OCI-LY1 (cell line): ENCODE measurements around the gene CANT1.

Experiments
- CTCF ChIP-seq: fragments of 200-600 bp; sonication (generic), shearing (Covaris generic); IDR thresholded peaks from 2 replicates; pipeline ENCODE4 v1.5.1; 2017; ENCODE audit warnings: mild to moderate bottlenecking, antibody characterized with exemption, low read length, moderate library complexity, mixed read lengths
- EZH2 ChIP-seq: fragments of 200-600 bp; sonication (generic), shearing (Covaris generic); IDR thresholded peaks from 2 replicates; pipeline ENCODE4 v1.8.0; 2017; ENCODE audit warnings: borderline replicate concordance, mixed run types, mild to moderate bottlenecking, antibody characterized with exemption, low read length, moderate library complexity, mixed read lengths

GRCh38 chr17:79043931-79044320, 34.4 kb upstream of the CANT1 start:
- no peak for TF ChIP-seq CTCF
- TF ChIP-seq EZH2 = no peak
